Adrenal gland (tissue), 5 donors: Measurements from ENCODE around the gene SCARF2.

Experiments
- CTCF ChIP-seq, 6 experiments: fragments of 450-650 bp in 4 of 6; fragments of 200-600 bp in 2 of 6; sonication (generic) in 1 of 6; IDR thresholded peaks; 1 replicate in 5 of 6; 2 replicates in 1 of 6; pipeline versions ENCODE4 v1.5.1 to v1.8.0; 2016 to 2021; ENCODE audit warnings: antibody characterized with exemption in 6 of 6, mild to moderate bottlenecking in 2 of 6, moderate library complexity in 1 of 6
- POLR2A ChIP-seq, 2 donors: fragments of 450-650 bp; IDR thresholded peaks; one replicate each; pipeline ENCODE4 v1.6.1; 2017; ENCODE audit warnings: antibody characterized with exemption in 2 of 2, mild to moderate bottlenecking in 2 of 2, moderate library complexity in 1 of 2
- donor health status: DM: no; HTN: no; CAD: no.

GRCh38 chr22:20427104-20427944, 10.3 kb downstream of the SCARF2 start:
- TF ChIP-seq CTCF (IDR thresholded peaks at IDR 0.05) (no peak), POLR2A (IDR thresholded peaks at IDR 0.05) (no peak)
